NCI-H2227 (cell line): ENCODE measurements around the gene TMC8.
A peak's percentile ranks its signal among the peaks of the same experiment; 100 is the strongest.

Experiments used
- DNase-seq: peaks from one replicate; lab custom pipeline; 2025; ENCODE audit not compliant: unreplicated experiment; lab: John Stamatoyannopoulos, UW

TMC8 gene

DNA sequence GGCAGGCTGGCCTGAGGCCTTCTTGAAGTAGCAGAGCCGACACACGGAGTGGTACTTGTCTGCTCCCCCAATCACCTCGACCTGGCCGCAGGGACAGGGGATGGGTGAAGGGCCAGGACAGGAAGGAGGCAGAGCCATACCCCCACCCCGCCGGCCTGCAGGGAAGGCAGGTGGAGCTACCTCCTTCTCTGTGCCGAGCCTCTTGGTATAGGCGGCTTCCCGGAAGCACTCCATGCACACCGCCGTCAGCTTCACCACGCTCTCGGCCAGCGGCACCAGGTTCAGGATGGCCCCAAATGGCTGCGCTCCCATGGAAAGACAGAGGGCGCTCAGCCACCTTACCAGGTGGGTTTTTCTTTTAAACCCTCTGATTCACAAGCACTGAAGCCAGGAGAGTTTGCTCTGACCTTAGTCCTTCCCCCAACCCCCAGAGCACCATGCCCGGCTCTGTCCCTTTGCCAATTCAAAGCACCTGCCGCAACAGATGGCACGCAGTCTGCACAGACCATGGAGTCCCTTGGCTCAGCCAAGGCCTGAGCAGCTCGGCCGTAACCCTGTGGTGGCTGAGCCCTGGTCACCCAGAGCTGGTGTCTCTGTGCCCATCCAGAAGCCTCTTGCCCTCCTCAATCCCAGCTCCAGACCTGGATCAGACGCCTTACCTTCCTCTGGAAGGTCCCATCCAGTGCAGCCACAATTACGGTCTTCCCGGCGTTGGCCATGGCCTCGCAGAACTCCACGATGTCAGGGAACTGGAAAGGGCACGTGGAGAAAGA lies 44.5 kb downstream of the TMC8 start:
- no peak for DNase-seq

DNA sequence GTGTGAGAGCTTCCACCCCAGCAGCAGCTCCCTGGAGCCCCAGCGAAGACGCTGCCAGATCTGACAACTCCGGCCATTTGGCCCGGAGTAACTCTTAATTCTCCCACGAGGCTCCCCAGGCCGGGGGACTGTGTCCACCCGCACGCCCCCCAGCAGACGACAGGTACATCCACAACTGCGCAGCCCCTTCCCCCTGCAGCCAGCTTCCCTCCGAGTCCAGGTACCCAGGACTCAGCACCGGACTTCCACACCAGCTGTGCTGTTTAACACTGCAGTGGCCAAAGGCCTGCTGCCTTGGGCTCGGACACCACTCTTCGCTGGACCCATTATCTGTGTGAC lies 45.0 kb downstream of the TMC8 start:
- no peak for DNase-seq

DNA sequence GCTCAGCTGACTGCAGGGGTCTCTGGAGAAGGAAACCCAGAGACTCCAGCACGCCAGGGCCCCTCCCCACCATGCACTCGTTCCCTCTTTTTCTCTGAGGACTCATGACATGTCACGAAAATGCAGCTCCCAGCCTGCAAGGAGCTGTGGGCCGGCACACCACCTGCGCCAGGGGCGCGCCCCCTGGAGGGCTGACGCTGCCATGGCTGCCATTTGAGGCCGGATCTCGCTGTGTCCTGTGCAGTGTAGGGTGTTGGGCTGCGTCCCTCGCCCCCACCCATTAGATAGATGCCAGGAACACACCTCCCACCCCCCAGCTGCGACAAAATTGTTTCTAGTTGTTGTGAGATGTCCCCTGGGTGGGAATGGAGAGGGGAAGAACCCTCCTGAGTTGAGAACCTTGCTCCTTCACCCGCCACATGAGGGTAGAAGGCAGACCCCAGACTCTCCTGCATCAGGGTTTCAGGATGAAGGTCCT lies 46.0 kb downstream of the TMC8 start:
- peak; percentile 65 for DNase-seq

DNA sequence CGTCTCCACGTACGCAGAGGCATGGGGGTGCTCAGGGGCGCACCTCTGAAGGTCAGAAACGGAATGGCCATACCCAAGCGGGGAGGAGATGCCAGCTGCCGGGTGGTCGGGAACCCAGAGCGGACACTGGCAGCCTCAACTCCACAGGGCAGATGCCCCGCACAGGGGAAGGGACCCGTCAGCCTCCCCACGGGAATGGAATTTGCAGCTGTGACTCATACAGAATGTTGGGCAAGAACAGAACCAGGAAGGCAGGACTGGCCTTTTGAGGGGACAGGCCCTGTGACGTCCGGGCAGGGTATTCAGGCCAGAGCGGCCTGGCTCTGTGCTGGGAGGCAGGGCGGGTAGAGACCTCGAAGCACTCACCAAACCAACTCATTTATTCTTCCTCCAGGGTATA lies 48.8 kb downstream of the TMC8 start:
- DNase-seq = no peak

DNA sequence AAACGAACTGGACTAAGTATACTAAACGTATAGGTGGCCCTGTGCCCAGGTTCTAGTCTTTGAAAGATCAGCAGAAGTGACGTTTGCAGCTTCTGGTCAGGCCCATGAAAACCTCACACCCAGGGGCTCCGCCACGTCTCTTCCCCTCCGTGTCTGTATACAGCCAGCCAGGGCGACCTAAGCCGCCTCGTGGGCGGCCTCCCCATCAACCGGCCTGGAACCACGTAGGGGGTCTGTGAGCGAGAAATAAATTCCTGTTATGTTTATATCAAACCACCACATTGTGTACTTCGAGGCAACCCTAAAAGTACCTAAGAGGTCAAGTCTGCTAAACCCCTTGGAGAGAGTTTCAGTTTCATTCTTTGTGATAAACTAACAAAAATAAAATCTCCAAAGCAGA lies 49.5 kb downstream of the TMC8 start:
- DNase-seq = no peak

DNA sequence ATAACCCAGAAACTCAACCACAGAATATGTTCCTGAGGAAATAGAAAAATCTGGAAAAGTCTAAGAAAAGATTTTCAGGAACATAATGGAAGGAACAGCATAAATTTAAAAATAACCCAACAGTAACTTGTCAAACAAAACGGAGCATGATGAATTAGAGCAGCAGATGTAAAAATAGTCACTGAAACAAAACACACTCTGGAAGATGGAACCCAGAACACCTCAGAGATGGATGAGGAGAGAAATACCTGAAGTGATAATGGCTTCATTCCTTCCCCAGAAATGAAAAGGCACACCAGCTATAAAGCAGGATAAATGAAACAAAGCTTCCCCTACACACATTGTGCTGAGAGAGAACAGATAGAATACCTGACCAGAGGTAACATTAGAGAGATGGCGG lies 49.9 kb downstream of the TMC8 start:
- no peak for DNase-seq

DNA sequence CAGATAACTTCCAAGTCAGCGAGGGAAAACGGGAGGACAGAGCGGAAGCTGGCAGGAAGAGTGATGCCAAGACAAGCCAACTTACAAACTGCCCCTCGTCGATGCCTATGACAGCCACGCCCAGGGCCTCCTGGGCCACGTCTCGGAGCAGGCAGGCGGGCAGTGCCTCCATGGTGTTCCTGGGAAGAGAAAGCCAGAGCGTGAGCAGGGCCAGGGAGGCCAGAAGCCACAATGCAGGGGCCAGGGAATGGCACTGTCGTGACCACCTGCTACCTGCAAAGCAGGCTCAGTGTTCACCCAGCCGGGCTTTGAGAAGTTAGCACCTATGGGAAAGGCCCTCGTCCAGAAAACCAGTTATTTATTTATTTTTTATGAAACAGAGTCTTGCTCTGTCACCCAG lies 51.9 kb downstream of the TMC8 start:
- DNase-seq = no peak

DNA sequence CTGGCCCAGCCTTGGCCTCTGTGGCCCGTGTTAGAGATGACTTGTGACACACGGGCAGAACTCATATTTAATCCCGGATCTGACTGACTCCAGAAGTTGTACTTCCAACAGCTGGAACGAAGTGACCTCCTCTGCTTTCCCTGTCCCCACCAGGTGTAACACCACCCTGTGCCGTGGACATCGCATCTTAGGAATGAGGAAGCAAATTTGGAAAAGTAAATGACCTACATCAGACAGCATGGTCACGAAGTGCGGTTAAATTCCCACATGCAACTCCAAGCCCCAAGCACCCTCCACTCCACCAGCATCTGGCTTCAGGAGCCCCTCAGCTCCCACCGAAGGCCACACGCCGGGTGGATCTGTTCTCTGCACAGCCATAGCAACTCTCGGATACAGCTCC lies 53.3 kb downstream of the TMC8 start:
- DNase-seq = no peak

DNA sequence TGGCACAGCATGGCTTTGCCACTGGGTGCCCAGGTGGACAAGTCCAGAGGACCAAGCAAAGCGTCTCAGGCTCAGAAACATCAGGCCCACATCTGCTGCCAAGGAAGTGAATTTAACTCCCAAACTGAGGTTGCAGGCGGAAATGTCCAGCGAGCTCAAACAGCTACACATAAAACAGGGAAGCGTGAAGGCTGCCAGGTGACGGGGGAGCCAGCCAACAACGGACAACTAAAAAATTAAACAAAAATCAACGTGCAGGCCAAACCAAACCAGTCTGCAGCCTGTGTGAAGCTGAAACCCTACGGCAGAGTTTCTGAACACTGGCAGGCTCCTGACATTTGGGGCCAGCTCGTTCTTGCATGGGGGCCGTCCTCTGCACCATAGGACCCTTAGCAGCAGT lies 53.8 kb downstream of the TMC8 start:
- DNase-seq = no peak

DNA sequence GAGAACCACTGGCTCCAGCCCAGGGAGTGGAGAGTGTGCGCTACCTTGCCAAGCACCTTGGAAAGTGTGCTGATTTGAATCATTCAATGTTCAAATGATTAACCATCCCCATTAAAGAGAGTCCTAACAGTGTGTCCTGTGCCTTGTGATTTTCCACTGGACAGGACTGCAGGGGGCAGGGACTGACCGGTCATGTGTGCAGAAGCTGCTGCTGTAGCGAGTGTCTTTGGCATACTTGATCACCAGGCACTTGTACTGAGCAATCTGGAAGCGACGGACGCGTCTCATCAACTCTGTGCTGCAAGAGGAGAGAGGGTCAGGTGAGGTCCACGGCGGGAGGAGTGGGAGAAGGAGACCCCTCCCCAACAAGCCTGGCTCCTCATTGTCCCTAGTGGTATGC lies 54.3 kb downstream of the TMC8 start:
- no peak for DNase-seq

DNA sequence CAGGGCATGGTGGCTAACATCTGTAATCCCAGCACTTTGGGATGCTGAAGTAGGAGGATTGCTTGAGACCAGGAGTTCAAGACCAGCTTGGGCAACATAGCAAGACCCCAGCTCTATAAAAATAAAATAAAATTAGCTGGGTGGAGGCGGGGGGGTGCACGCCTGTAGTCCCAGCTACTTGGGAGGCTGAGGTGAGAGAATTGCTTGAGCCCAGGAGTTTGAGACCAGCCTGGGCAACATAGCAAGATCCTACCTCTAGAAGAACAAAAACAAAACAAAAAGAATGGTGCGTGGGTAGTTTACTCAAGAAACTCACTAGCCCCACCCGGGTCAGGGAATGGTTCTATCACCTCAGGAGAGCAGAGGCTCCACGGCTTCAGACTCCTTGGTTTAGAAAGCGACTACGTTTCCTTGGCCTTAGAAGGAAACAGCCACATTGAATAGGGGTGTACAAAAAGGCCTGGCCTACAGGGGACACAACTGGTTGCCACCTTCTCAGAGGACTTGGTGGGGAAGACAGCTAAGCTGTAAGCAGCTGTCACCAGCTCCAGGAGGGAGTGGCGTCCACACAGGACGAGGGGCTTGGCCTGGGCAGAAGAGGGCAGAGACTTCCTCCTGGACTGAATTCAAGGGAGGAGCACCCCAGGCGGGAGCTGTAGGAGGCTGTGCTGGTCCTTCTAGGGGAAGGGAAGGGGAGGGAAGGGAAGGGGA lies 55.6 kb downstream of the TMC8 start:
- DNase-seq = peak; percentile 37

DNA sequence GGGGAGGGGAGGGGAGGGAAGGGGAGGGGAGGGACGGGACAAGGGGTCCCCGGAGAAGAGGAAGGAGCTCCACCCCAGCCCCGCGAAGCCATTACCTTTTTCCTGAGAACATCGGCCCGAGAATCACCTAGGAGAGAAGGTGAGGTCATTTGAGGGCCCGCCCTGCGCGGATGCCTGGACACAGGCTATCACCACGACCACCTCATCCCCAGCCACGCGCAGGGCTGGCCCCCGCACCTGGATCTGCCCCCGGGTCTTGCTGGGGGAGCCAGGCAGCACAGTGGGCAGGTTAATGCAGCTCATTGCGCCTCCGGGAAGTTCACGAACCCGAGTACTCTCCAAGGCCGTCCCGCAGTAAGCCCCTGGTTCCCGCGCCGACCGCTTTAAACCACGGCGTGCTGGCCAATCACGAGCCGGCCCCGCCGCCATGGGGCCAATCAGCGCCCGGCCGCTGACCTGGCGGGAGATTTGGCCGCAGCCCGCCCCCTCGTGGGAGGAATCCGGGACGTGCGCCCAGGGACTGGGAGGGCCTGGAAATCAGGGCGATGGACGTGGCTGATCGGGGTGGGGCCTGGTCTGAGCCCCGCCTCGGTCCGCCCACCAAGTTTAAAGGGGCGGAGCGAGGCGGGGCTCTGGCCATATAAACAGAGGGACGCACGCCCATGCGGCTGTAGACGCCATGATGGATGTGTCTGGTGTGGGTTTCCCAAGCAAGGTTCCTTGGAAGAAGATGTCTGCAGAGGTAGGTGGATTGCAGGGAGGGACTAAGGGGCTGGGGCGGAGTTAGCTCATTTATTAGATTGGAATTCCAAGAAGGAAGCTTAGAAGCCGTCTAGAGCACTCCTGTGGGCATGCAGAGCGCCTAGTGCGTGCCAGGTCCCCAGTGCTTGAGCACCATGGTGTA lies 56.4 kb downstream of the TMC8 start, which contains the start of the genes AFMID and TK1:
AFMID (plus strand) TSS at position 671 of the 904 bp plus-strand sequence; CDS start at position 680, 9 bp downstream.
TK1 (minus strand) TSS at position 361 of the 904 bp plus-strand sequence; CDS start at position 303, 58 bp downstream.
- peak; percentile 99 for DNase-seq
